GM23338 (cell line): ENCODE data around the gene TP53. TPM values are rescaled to one million over a fixed set of nuclear protein-coding genes. Genes with fewer than 3 reads are reported as not detected.

Experiments
- CREB1 ChIP-seq: fragments of 250-450 bp; sonication (Bioruptor Pico); IDR thresholded peaks from 2 replicates; pipeline ENCODE4 v1.5.0; 2020; ENCODE audit warnings: low read depth, mild to moderate bottlenecking, moderate library complexity
- EZH2 ChIP-seq: fragments of 200-600 bp; sonication (generic); IDR thresholded peaks from one replicate; pipeline ENCODE4 v1.8.0; 2017; ENCODE audit warnings: antibody characterized with exemption, mild to moderate bottlenecking, low read depth; ENCODE audit not compliant: unreplicated experiment
- POLR2AphosphoS5 ChIP-seq: IDR thresholded peaks from 2 replicates; pipeline ENCODE4 v1.6.1; 2016; ENCODE audit warnings: antibody characterized with exemption, low read depth
- STAT1 ChIP-seq: IDR thresholded peaks from one replicate; pipeline ENCODE4 v1.6.1; 2016; ENCODE audit warnings: antibody characterized with exemption; ENCODE audit not compliant: unreplicated experiment
- ZNF114 ChIP-seq: fragments of 250-450 bp; sonication (Bioruptor Pico); IDR thresholded peaks from 2 replicates; pipeline ENCODE4 v1.5.0; 2020; ENCODE audit warnings: mild to moderate bottlenecking, moderate library complexity
- polyA plus RNA-seq: library from polyadenylated mRNA; unstranded; fragments of >200 nt; fragmentation: Nextera tagmentation; extraction: Ambion mirVana; gene quantifications from 2 replicates; pipeline ENCODE4 v1.2.1, GENCODE V29; 2016
- total RNA-seq: library from RNA; depleted of rRNA; stranded (reverse); fragments of >200 nt; shearing (Covaris generic); gene quantifications from 2 replicates; pipeline ENCODE4 v1.2.3, GENCODE V29; 2014
- TF ChIP-seq, protein P1 (sequence below): fragments of 250-450 bp; sonication (Bioruptor Pico); IDR thresholded peaks from 2 replicates; pipeline ENCODE4 v1.5.0; 2020; ENCODE audit warnings: mild to moderate bottlenecking, moderate library complexity
- TF ChIP-seq, protein P2 (sequence below): IDR thresholded peaks from 2 replicates; pipeline ENCODE4 v1.6.1; 2016; ENCODE audit warnings: antibody characterized with exemption

The TP53 gene
- total and polyA plus RNA-seq, 2 experiments from 2014 or later: 119 to 154 TPM

DNA sequence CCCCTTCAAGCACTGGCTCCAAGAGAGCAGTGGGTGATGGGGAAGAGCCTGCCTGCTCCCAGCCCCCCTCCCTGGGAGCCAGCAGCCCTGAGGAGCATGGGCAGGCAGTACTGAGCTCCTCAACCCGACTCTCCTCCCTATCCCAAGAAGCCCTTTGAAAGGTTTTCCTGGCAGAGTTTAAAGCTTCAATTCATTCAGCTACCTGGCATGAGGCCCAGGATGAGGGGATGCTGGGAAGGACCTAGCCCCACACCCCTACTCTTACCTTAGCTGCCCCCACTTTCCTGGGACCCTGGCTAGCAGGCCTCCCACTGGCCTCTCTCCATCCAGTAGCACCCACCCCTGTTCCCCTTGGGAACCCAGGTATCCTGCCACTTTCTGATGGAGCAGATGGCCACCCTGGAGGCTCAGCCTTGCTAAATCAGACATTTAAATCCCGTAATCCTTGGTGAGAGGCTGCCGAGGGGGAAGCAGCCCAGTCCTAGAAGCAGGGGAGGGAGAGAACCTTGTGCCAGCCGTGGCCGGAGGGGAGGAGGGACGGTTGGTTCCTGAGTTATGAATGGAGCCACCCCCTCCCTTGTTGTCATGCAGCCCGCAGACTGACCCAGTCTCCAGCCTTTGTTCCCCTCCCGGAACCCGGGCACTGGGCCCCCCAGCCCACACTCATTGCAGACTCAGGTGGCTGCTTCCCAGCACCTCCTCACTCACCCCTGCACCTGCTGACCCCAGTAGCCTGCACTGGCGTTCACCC, 19.5 kb downstream of the TP53 start (continued):
- TF ChIP-seq, protein P1, sequence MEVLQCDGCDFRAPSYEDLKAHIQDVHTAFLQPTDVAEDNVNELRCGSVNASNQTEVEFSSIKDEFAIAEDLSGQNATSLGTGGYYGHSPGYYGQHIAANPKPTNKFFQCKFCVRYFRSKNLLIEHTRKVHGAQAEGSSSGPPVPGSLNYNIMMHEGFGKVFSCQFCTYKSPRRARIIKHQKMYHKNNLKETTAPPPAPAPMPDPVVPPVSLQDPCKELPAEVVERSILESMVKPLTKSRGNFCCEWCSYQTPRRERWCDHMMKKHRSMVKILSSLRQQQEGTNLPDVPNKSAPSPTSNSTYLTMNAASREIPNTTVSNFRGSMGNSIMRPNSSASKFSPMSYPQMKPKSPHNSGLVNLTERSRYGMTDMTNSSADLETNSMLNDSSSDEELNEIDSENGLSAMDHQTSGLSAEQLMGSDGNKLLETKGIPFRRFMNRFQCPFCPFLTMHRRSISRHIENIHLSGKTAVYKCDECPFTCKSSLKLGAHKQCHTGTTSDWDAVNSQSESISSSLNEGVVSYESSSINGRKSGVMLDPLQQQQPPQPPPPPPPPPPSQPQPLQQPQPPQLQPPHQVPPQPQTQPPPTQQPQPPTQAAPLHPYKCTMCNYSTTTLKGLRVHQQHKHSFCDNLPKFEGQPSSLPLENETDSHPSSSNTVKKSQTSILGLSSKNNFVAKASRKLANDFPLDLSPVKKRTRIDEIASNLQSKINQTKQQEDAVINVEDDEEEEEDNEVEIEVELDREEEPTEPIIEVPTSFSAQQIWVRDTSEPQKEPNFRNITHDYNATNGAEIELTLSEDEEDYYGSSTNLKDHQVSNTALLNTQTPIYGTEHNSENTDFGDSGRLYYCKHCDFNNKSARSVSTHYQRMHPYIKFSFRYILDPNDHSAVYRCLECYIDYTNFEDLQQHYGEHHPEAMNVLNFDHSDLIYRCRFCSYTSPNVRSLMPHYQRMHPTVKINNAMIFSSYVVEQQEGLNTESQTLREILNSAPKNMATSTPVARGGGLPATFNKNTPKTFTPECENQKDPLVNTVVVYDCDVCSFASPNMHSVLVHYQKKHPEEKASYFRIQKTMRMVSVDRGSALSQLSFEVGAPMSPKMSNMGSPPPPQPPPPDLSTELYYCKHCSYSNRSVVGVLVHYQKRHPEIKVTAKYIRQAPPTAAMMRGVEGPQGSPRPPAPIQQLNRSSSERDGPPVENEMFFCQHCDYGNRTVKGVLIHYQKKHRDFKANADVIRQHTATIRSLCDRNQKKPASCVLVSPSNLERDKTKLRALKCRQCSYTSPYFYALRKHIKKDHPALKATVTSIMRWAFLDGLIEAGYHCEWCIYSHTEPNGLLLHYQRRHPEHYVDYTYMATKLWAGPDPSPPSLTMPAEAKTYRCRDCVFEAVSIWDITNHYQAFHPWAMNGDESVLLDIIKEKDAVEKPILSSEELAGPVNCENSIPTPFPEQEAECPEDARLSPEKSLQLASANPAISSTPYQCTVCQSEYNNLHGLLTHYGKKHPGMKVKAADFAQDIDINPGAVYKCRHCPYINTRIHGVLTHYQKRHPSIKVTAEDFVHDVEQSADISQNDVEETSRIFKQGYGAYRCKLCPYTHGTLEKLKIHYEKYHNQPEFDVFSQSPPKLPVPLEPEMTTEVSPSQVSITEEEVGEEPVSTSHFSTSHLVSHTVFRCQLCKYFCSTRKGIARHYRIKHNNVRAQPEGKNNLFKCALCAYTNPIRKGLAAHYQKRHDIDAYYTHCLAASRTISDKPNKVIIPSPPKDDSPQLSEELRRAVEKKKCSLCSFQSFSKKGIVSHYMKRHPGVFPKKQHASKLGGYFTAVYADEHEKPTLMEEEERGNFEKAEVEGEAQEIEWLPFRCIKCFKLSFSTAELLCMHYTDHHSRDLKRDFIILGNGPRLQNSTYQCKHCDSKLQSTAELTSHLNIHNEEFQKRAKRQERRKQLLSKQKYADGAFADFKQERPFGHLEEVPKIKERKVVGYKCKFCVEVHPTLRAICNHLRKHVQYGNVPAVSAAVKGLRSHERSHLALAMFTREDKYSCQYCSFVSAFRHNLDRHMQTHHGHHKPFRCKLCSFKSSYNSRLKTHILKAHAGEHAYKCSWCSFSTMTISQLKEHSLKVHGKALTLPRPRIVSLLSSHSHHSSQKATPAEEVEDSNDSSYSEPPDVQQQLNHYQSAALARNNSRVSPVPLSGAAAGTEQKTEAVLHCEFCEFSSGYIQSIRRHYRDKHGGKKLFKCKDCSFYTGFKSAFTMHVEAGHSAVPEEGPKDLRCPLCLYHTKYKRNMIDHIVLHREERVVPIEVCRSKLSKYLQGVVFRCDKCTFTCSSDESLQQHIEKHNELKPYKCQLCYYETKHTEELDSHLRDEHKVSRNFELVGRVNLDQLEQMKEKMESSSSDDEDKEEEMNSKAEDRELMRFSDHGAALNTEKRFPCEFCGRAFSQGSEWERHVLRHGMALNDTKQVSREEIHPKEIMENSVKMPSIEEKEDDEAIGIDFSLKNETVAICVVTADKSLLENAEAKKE: no peak
- TF ChIP-seq POLR2AphosphoS5 (no peak), ZNF114 (CRISPR knock-in tag) (no peak), CREB1 (CRISPR knock-in tag) (no peak), STAT1 (no peak), EZH2 (no peak)
- TF ChIP-seq, protein P2, sequence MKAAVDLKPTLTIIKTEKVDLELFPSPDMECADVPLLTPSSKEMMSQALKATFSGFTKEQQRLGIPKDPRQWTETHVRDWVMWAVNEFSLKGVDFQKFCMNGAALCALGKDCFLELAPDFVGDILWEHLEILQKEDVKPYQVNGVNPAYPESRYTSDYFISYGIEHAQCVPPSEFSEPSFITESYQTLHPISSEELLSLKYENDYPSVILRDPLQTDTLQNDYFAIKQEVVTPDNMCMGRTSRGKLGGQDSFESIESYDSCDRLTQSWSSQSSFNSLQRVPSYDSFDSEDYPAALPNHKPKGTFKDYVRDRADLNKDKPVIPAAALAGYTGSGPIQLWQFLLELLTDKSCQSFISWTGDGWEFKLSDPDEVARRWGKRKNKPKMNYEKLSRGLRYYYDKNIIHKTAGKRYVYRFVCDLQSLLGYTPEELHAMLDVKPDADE: no peak
